Testis (tissue), 2 donors: ENCODE results near the gene TBC1D13.

ENCODE experiments used
- POLR2A ChIP-seq: fragments of 450-650 bp; IDR thresholded peaks from one replicate; pipeline ENCODE4 v1.6.1; 2017; ENCODE audit warnings: antibody characterized with exemption, mild to moderate bottlenecking, moderate library complexity
- TF ChIP-seq, protein P1 (sequence below), 3 experiments: fragments of 450-650 bp in 2 of 3; fragments of 200-600 bp in 1 of 3; sonication (generic) in 1 of 3; IDR thresholded peaks; one replicate each; pipeline ENCODE4 v1.5.1; 2016 to 2019; ENCODE audit warnings: antibody characterized with exemption in 3 of 3, mild to moderate bottlenecking in 2 of 3, moderate library complexity in 1 of 3

DNA sequence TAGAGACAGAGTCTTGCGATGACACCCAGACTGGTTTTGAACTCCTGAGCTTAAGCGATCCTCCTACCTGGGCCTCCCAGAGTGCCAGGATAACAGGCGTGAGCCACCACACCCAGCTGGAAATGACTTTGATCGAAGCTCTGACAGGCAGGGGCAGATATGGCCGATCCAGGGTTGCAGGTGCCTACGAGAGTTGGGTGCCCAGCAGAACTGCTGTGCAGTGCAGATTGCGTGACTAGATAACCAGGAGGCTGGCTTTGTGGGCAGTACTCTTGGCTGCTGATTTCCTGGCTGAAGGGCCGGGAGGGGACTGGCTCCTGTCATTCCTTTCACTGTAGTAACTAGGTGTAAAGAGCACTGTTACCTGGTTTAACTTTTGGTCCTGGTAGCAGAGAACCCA is 11.8 kb downstream of the TBC1D13 start:
- TF ChIP-seq, protein P1, sequence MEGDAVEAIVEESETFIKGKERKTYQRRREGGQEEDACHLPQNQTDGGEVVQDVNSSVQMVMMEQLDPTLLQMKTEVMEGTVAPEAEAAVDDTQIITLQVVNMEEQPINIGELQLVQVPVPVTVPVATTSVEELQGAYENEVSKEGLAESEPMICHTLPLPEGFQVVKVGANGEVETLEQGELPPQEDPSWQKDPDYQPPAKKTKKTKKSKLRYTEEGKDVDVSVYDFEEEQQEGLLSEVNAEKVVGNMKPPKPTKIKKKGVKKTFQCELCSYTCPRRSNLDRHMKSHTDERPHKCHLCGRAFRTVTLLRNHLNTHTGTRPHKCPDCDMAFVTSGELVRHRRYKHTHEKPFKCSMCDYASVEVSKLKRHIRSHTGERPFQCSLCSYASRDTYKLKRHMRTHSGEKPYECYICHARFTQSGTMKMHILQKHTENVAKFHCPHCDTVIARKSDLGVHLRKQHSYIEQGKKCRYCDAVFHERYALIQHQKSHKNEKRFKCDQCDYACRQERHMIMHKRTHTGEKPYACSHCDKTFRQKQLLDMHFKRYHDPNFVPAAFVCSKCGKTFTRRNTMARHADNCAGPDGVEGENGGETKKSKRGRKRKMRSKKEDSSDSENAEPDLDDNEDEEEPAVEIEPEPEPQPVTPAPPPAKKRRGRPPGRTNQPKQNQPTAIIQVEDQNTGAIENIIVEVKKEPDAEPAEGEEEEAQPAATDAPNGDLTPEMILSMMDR (IDR thresholded peaks at IDR 0.05): no peak
- TF ChIP-seq POLR2A: no peak
